Testis (tissue), 2 donors: ENCODE results near the gene RIC3.

Source experiments
- POLR2A ChIP-seq: fragments of 450-650 bp; IDR thresholded peaks from one replicate; pipeline ENCODE4 v1.6.1; 2017; ENCODE audit warnings: antibody characterized with exemption, mild to moderate bottlenecking, moderate library complexity
- TF ChIP-seq, protein P1 (sequence below), 3 experiments: fragments of 450-650 bp in 2 of 3; fragments of 200-600 bp in 1 of 3; sonication (generic) in 1 of 3; IDR thresholded peaks; one replicate each; pipeline ENCODE4 v1.5.1; 2016 to 2019; ENCODE audit warnings: antibody characterized with exemption in 3 of 3, mild to moderate bottlenecking in 2 of 3, moderate library complexity in 1 of 3

- TF ChIP-seq, protein P1, sequence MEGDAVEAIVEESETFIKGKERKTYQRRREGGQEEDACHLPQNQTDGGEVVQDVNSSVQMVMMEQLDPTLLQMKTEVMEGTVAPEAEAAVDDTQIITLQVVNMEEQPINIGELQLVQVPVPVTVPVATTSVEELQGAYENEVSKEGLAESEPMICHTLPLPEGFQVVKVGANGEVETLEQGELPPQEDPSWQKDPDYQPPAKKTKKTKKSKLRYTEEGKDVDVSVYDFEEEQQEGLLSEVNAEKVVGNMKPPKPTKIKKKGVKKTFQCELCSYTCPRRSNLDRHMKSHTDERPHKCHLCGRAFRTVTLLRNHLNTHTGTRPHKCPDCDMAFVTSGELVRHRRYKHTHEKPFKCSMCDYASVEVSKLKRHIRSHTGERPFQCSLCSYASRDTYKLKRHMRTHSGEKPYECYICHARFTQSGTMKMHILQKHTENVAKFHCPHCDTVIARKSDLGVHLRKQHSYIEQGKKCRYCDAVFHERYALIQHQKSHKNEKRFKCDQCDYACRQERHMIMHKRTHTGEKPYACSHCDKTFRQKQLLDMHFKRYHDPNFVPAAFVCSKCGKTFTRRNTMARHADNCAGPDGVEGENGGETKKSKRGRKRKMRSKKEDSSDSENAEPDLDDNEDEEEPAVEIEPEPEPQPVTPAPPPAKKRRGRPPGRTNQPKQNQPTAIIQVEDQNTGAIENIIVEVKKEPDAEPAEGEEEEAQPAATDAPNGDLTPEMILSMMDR (IDR thresholded peaks at IDR 0.05): no peak
- no peak for TF ChIP-seq POLR2A
These were observed 63.7 kb downstream of the RIC3 start for GRCh38 chr11:8105133-8105532.
